ENCODE data around the gene ARFGEF2. TPM values are rescaled to one million over a fixed set of nuclear protein-coding genes. Genes with fewer than 3 reads are reported as not detected.

The ARFGEF2 gene
- total RNA-seq, 4 donors from 2014 or later, result 25.6 to 41.0 (median 33.5) TPM

DNA sequence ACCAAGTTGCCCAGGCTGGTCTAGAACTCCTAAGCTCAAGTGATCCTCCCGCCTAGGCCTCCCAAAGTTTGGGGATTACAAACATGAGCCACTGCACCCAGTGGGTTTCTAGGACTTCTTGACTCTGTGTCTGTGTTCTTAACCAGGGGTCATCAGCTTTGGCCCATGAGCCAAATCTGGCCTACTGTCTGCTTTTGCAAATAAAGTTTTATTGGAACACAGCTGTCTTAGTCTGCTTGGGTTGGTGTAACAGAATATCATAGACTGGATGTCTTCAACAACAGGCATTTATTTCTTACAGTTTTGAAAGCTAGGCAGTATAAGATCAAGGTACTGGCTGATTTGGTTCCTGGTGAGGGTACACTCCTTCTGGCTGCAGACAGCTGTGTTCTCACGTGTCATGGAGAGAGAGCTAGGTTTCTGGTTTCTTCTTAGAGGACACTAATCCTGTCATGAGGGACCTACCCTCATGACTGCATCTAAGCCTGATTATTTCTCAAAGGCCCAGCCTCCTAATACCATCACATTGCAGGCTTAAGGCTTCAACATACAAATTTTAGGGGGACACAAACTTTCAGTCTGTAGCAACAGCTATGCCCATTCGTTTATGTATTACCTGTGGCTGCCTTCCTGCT, 23.3 kb downstream of the ARFGEF2 start:
- peak overlapping the region in 3 of 4 donors; percentile 45 to 77 (median 64) for H3K27ac ChIP-seq
- intact Hi-C loops (cut with DNase I; ENCODE audit: low total_unique reads) (no loop called here), in situ Hi-C loops (cut with MboI; ENCODE audit: low sequenced_read_pairs in 4 of 4) (no loop called here)
- no peak overlapping the region for H3K4me3 ChIP-seq
- H3K27me3 ChIP-seq, result no peaks in the 10 kb centered on the region
- H3K36me3 ChIP-seq, result peaks cover 0 to 33% of the 10 kb centered on the region in 2 donors
- TF ChIP-seq, protein P1, sequence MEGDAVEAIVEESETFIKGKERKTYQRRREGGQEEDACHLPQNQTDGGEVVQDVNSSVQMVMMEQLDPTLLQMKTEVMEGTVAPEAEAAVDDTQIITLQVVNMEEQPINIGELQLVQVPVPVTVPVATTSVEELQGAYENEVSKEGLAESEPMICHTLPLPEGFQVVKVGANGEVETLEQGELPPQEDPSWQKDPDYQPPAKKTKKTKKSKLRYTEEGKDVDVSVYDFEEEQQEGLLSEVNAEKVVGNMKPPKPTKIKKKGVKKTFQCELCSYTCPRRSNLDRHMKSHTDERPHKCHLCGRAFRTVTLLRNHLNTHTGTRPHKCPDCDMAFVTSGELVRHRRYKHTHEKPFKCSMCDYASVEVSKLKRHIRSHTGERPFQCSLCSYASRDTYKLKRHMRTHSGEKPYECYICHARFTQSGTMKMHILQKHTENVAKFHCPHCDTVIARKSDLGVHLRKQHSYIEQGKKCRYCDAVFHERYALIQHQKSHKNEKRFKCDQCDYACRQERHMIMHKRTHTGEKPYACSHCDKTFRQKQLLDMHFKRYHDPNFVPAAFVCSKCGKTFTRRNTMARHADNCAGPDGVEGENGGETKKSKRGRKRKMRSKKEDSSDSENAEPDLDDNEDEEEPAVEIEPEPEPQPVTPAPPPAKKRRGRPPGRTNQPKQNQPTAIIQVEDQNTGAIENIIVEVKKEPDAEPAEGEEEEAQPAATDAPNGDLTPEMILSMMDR (IDR thresholded peaks at IDR 0.05 in 4 of 5, conservative IDR thresholded peaks at IDR 0.05 in 1 of 5), result no peak
- TF ChIP-seq POLR2A (IDR thresholded peaks at IDR 0.05), result no peak
- DNase-seq, result peak; percentile 19 to 23
- peak; percentile 71 to 78 for ATAC-seq
- no peaks in the 10 kb centered on the region for H3K9me3 ChIP-seq
- H3K4me1 ChIP-seq, result peaks cover 13 to 33% of the 10 kb centered on the region in 2 donors

DNA sequence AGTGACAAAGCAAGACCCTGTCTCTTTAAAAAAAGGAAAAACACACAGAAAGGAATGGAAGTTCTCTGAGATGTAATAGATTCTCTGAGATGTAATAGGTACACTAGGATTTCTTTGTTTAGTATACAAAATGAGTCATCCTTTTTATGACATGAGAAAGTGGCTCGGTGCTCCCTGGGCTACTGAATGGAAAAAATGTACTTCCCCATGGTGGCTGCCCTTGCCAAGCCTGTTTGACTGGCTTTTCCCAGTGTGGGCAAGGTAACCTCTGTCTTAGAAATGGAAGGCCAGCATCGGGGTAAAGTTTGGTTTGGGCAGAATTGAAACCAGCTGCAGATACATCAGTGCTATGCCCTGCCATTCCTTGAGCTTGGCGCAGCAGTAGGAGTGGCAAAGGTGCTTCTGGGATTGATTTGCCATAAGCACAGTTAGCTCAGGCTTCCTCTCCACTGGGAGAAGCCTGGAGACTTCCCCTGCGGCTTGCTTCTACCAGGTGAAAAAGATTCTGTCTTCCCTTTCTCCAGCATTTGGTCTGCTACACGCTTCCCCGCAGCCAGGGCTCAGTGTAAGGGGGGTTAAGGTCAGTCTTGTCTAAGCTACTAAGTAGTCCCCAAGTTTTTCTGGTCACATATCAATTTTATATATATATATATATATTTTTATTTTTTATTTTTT, 24.5 kb downstream of the ARFGEF2 start:
- Histone ChIP-seq H3K4me3 (no peak overlapping the region), H3K27me3 (no peaks in the 10 kb centered on the region), H3K27ac (peak overlapping the region in 3 of 4 donors; percentile 45 to 77 (median 64)), H3K9me3 (no peaks in the 10 kb centered on the region), H3K36me3 (peaks cover 0 to 39% of the 10 kb centered on the region in 2 donors), H3K4me1 (peaks cover 13 to 23% of the 10 kb centered on the region in 2 donors)
- no peak for TF ChIP-seq POLR2A (IDR thresholded peaks at IDR 0.05)
- TF ChIP-seq, protein P1 (IDR thresholded peaks at IDR 0.05 in 4 of 5, conservative IDR thresholded peaks at IDR 0.05 in 1 of 5), result no peak
- peak in 1 of 2 donors; percentile 19 for DNase-seq
- in situ Hi-C loops (cut with MboI; ENCODE audit: low sequenced_read_pairs in 4 of 4), result no loop called here
- peak in 1 of 2 donors; percentile 64 for ATAC-seq
- intact Hi-C loops (cut with DNase I; ENCODE audit: low total_unique reads), result no loop called here

DNA sequence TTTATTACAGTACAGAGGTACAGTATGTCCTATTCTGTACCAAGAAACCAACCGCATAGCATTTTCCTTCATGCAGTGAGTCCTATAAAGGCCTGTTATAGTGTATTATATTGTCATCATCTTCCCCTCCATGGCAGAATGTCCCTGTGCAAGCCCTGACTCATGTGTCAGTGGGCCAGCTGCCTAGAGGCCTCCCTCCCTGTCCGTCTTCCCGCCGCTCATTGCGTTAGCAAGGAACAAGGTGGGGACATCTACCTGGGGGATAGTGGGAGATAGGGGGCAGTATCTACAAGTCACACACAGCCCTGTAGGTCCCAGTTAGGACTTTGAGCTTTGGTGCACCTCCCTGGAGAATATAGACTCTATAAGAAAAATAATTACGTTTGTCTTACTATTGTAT, 27.1 kb downstream of the ARFGEF2 start:
- ATAC-seq, result peak in 1 of 2 donors; percentile 33
- H3K9me3 ChIP-seq, result no peaks in the 10 kb centered on the region
- in situ Hi-C loops (cut with MboI; ENCODE audit: low sequenced_read_pairs in 4 of 4), result no loop called here
- DNase-seq, result peak in 1 of 2 donors; percentile 17
- intact Hi-C loops (cut with DNase I; ENCODE audit: low total_unique reads), result no loop called here
- TF ChIP-seq, protein P1 (IDR thresholded peaks at IDR 0.05 in 4 of 5, conservative IDR thresholded peaks at IDR 0.05 in 1 of 5), result no peak
- TF ChIP-seq POLR2A (IDR thresholded peaks at IDR 0.05), result no peak
- peaks cover 0 to 53% of the 10 kb centered on the region in 2 donors for H3K36me3 ChIP-seq
- H3K27me3 ChIP-seq, result no peaks in the 10 kb centered on the region
- H3K27ac ChIP-seq, result peak overlapping the region in 1 of 4 donors; percentile 27
- H3K4me3 ChIP-seq, result no peak overlapping the region
- peaks cover 5 to 26% of the 10 kb centered on the region in 2 donors for H3K4me1 ChIP-seq

DNA sequence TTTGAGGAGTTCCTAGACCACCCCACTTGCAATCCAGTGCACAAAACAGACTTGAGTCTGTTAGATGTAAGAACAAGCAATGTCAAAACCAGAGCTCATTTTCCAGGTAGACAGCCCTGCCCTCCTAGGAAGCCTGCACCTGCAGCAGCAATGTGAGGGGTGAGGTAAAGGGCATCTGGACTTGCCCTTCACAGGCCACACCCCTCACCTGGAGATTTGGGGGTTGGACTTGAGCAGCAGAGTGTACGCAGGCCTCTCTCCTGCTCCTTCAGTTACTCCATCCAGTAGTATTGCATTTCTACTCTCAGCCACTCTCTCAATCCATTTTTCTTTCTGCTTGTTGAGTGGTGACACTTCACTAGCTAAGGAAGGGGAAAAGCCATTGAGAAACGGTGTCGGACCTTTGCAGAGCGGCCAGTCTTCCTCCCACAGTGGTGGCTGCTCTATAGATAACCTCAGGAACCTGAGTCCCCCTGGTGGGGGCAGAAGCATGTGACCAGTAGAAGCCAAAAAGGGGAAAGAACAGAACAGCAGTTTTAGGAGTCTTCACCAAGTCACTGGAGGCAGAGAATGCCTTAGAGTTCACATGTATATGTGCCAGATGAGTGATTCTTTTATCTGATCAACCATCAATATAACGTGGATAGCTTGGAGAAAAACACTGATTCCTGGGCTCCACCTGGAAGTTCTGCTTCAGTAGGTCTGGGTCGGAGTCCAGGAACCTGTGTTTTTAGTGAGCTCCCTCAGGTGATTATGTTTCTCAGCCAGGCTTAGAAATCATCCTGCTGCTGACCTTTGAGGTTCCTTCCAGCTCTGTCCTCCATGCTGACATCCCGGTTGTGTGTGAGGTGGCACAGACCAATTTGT, 28.0 kb downstream of the ARFGEF2 start:
- no peaks in the 10 kb centered on the region for H3K9me3 ChIP-seq
- H3K36me3 ChIP-seq, result peaks cover 0 to 57% of the 10 kb centered on the region in 2 donors
- intact Hi-C loops (cut with DNase I; ENCODE audit: low total_unique reads) (no loop called here), in situ Hi-C loops (cut with MboI; ENCODE audit: low sequenced_read_pairs in 4 of 4) (no loop called here)
- ATAC-seq (no peak), DNase-seq (no peak)
- no peaks in the 10 kb centered on the region for H3K27me3 ChIP-seq
- no peak for TF ChIP-seq POLR2A (IDR thresholded peaks at IDR 0.05)
- TF ChIP-seq, protein P1 (IDR thresholded peaks at IDR 0.05 in 4 of 5, conservative IDR thresholded peaks at IDR 0.05 in 1 of 5), result no peak
- no peak overlapping the region for H3K4me3 ChIP-seq
- peaks cover 5 to 26% of the 10 kb centered on the region in 2 donors for H3K4me1 ChIP-seq
- H3K27ac ChIP-seq, result peak overlapping the region in 1 of 4 donors; percentile 15

All from gastrocnemius medialis (tissue), 4 donors.